CD4-positive, alpha-beta T cell treated with Interferon gamma for 1 hour (primary cell): Measurements from ENCODE around the gene MIA.
"Not testable (repeated sequence)": the region's sequence is repeated elsewhere in the genome, so short reads cannot be mapped to it uniquely, and the experiment has no call there.

ENCODE experiments used
- DNase-seq: peaks from one replicate; pipeline ENCODE4 v3.0.0-alpha.2; 2020

The MIA gene

GRCh38 chr19:40750874-40751537 is 24.3 kb upstream of the MIA start, which contains the start of gene SNRPA:
Gene SNRPA, plus strand, starts transcription at chr19:40751203. Its CDS starts 206 bp downstream, at chr19:40751409.
- DNase-seq = peak; percentile 94

GRCh38 chr19:40752257-40752781 is 23.0 kb upstream of the MIA start:
- DNase-seq = no peak

- peak; percentile 15 for DNase-seq
These were observed 20.6 kb upstream of the MIA start for GRCh38 chr19:40754611-40755247.

- no peak for DNase-seq
These were observed 20.1 kb upstream of the MIA start for GRCh38 chr19:40755248-40755624.

GRCh38 chr19:40755791-40756190 is 19.5 kb upstream of the MIA start:
- DNase-seq = no peak

GRCh38 chr19:40756502-40757110 is 18.7 kb upstream of the MIA start:
- DNase-seq = peak; percentile 5

GRCh38 chr19:40758491-40758890 is 16.8 kb upstream of the MIA start:
- DNase-seq = no peak

GRCh38 chr19:40759352-40759751 is 16.0 kb upstream of the MIA start:
- DNase-seq = no peak

GRCh38 chr19:40762754-40763470 is 12.4 kb upstream of the MIA start:
- no peak for DNase-seq

- DNase-seq = no peak
These were observed 11.8 kb upstream of the MIA start for GRCh38 chr19:40763526-40763925.

GRCh38 chr19:40763963-40764362 is 11.4 kb upstream of the MIA start:
- DNase-seq = no peak

GRCh38 chr19:40766385-40766784 is 8.9 kb upstream of the MIA start:
- DNase-seq = not testable (repeated sequence)

GRCh38 chr19:40768869-40769268 is 6.5 kb upstream of the MIA start:
- DNase-seq = no peak

- DNase-seq = not testable (repeated sequence)
These were observed 4.0 kb upstream of the MIA start for GRCh38 chr19:40771101-40771862.

- DNase-seq = no peak
These were observed 306 bp downstream of the MIA start for GRCh38 chr19:40775632-40776022.

GRCh38 chr19:40776364-40776763 is 1.0 kb downstream of the MIA start:
- DNase-seq = no peak

GRCh38 chr19:40776932-40777644 is 1.8 kb downstream of the MIA start:
- DNase-seq = peak; percentile 94

GRCh38 chr19:40777645-40777936 is 2.3 kb downstream of the MIA start:
- no peak for DNase-seq

- peak; percentile 100 for DNase-seq
These were observed 2.8 kb downstream of the MIA start, which contains the start of gene RAB4B for GRCh38 chr19:40777937-40778705. Gene RAB4B, plus strand, starts transcription at chr19:40778247. Its CDS starts 129 bp downstream, at chr19:40778376.

GRCh38 chr19:40778706-40779284 is 3.5 kb downstream of the MIA start:
- DNase-seq = no peak

GRCh38 chr19:40780582-40780981 is 5.3 kb downstream of the MIA start:
- no peak for DNase-seq
